Hematopoietic multipotent progenitor cell treated with erythropoietin and hydrocortisone succinate and interleukin-3 and kit ligand, for 15 days (in vitro differentiated cells): ENCODE results near the gene NFIA.
A peak's percentile ranks its signal among the peaks of the same experiment; 100 is the strongest.

Experiments
- DNase-seq: peaks from one replicate; pipeline ENCODE4 v3.0.0-alpha.2; 2015; ENCODE audit warnings: low spot score

Gene NFIA

GRCh38 chr1:61152469-61153105 lies 70.2 kb downstream of the NFIA start:
- DNase-seq: no peak

- no peak for DNase-seq
Measured at GRCh38 chr1:61156576-61157467, 74.5 kb downstream of the NFIA start.

GRCh38 chr1:61157468-61157987 lies 75.2 kb downstream of the NFIA start:
- no peak for DNase-seq

GRCh38 chr1:61158591-61158990 lies 76.2 kb downstream of the NFIA start:
- DNase-seq: no peak

GRCh38 chr1:61160526-61160925 lies 78.2 kb downstream of the NFIA start:
- DNase-seq: peak; percentile 70

- peak; percentile 63 for DNase-seq
Measured at GRCh38 chr1:61162520-61163258, 80.3 kb downstream of the NFIA start.

- no peak for DNase-seq
Measured at GRCh38 chr1:61163355-61163754, 81.0 kb downstream of the NFIA start.

- DNase-seq: no peak
Measured at GRCh38 chr1:61165402-61165801, 83.0 kb downstream of the NFIA start.

GRCh38 chr1:61167309-61167708 lies 84.9 kb downstream of the NFIA start:
- no peak for DNase-seq

GRCh38 chr1:61169045-61169444 lies 86.7 kb downstream of the NFIA start:
- DNase-seq: no peak

GRCh38 chr1:61169634-61170033 lies 87.3 kb downstream of the NFIA start:
- no peak for DNase-seq

GRCh38 chr1:61170328-61171238 lies 88.2 kb downstream of the NFIA start:
- DNase-seq: peak; percentile 89

- no peak for DNase-seq
Measured at GRCh38 chr1:61171346-61171745, 89.0 kb downstream of the NFIA start.

GRCh38 chr1:61171974-61172373 lies 89.6 kb downstream of the NFIA start:
- no peak for DNase-seq

- DNase-seq: no peak
Measured at GRCh38 chr1:61173118-61173517, 90.8 kb downstream of the NFIA start.

- DNase-seq: no peak
Measured at GRCh38 chr1:61174060-61174795, 91.9 kb downstream of the NFIA start.

GRCh38 chr1:61175976-61176375 lies 93.6 kb downstream of the NFIA start:
- DNase-seq: peak; percentile 83

- DNase-seq: peak; percentile 77
Measured at GRCh38 chr1:61181067-61182038, 99.0 kb downstream of the NFIA start.

GRCh38 chr1:61182049-61182448 lies 99.7 kb downstream of the NFIA start:
- no peak for DNase-seq

- DNase-seq: no peak
Measured at GRCh38 chr1:61182480-61182879, 100.1 kb downstream of the NFIA start.
